ENCODE measurements around the gene THEMIS. TPM values are rescaled to one million over a fixed set of nuclear protein-coding genes. Genes with fewer than 3 reads are reported as not detected.

Gene THEMIS
- total RNA-seq, 4 donors from 2014 or later, result 0.68 to 1.8 (median 1.4) TPM

- Histone ChIP-seq H3K4me3 (replicated peaks in 1 of 3) (no peak overlapping the region), H3K36me3 (no peaks in the 10 kb centered on the region), H3K9me3 (no peaks in the 10 kb centered on the region), H3K27ac (no peak overlapping the region), H3K27me3 (no peaks in the 10 kb centered on the region), H3K4me1 (no peaks in the 10 kb centered on the region)
- WGBS, 2 donors, result 77 to 89% methylated on average over 1 of the region's 1 CpG
- TF ChIP-seq CTCF (IDR thresholded peaks at IDR 0.05) (no peak), POLR2A (IDR thresholded peaks at IDR 0.05) (no peak)
- intact Hi-C loops (cut with DNase I), result no loop called here
- DNase-seq, result no peak
Observed at GRCh38 chr6:127917766-127918165, 16.9 kb upstream of the THEMIS start.

GRCh38 chr6:127914240-127914639, 13.4 kb upstream of the THEMIS start:
- TF ChIP-seq POLR2A (IDR thresholded peaks at IDR 0.05) (no peak), CTCF (IDR thresholded peaks at IDR 0.05) (no peak)
- no peaks in the 10 kb centered on the region for H3K27me3 ChIP-seq
- intact Hi-C loops (cut with DNase I), result no loop called here

GRCh38 chr6:127912914-127913313, 12.1 kb upstream of the THEMIS start:
- no peak overlapping the region for H3K4me3 ChIP-seq (replicated peaks in 1 of 3)
- H3K9me3 ChIP-seq, result no peaks in the 10 kb centered on the region
- H3K27ac ChIP-seq, result no peak overlapping the region
- intact Hi-C loops (cut with DNase I), result no loop called here
- 48 to 52% methylated on average over 3 of the region's 3 CpGs for WGBS, 2 donors
- TF ChIP-seq POLR2A (IDR thresholded peaks at IDR 0.05) (no peak), CTCF (IDR thresholded peaks at IDR 0.05) (no peak)
- no peaks in the 10 kb centered on the region for H3K4me1 ChIP-seq
- no peaks in the 10 kb centered on the region for H3K27me3 ChIP-seq
- no peak for DNase-seq
- no peaks in the 10 kb centered on the region for H3K36me3 ChIP-seq

More at GRCh38 chr6:127914240-127914639, 13.4 kb upstream of the THEMIS start:
- no peak overlapping the region for H3K4me3 ChIP-seq (replicated peaks in 1 of 3)
- H3K9me3 ChIP-seq, result no peaks in the 10 kb centered on the region
- no peak for DNase-seq
- H3K4me1 ChIP-seq, result no peaks in the 10 kb centered on the region
- H3K36me3 ChIP-seq, result no peaks in the 10 kb centered on the region
- 84 to 90% methylated on average over 3 of the region's 3 CpGs for WGBS, 2 donors
- H3K27ac ChIP-seq, result no peak overlapping the region

- Histone ChIP-seq H3K27ac (no peak overlapping the region), H3K36me3 (no peaks in the 10 kb centered on the region), H3K27me3 (no peaks in the 10 kb centered on the region), H3K9me3 (no peaks in the 10 kb centered on the region), H3K4me1 (no peaks in the 10 kb centered on the region), H3K4me3 (replicated peaks in 1 of 3) (no peak overlapping the region)
- intact Hi-C loops (cut with DNase I), result no loop called here
- DNase-seq, result no peak
- WGBS, 2 donors, result 90 to 91% methylated on average over 7 of the region's 7 CpGs
- TF ChIP-seq CTCF (IDR thresholded peaks at IDR 0.05), result no peak
- TF ChIP-seq POLR2A (IDR thresholded peaks at IDR 0.05), result no peak
Observed at GRCh38 chr6:127907960-127908640, 7.2 kb upstream of the THEMIS start.

GRCh38 chr6:127904160-127904559, 3.3 kb upstream of the THEMIS start:
- H3K36me3 ChIP-seq, result no peaks in the 10 kb centered on the region
- no peaks in the 10 kb centered on the region for H3K27me3 ChIP-seq
- intact Hi-C loops (cut with DNase I), result no loop called here
- no peak for DNase-seq
- H3K27ac ChIP-seq, result no peak overlapping the region
- no peaks in the 10 kb centered on the region for H3K9me3 ChIP-seq
- no peaks in the 10 kb centered on the region for H3K4me1 ChIP-seq
- H3K4me3 ChIP-seq (replicated peaks in 1 of 3), result no peak overlapping the region
- TF ChIP-seq CTCF (IDR thresholded peaks at IDR 0.05) (no peak), POLR2A (IDR thresholded peaks at IDR 0.05) (no peak)
